GM06990 (cell line): ENCODE measurements around the gene CCL20.

Experiments
- DNase-seq: peaks from one replicate; pipeline ENCODE4 v3.0.0-alpha.2; 2011; ENCODE audit not compliant: insufficient read length; ENCODE audit errors: extremely low read depth
- H3K27me3 ChIP-seq: replicated peaks from 2 replicates; pipeline ENCODE4 v1.6.0; 2011; ENCODE audit warnings: low read length; ENCODE audit not compliant: control insufficient read depth, insufficient read depth
- H3K36me3 ChIP-seq: 2 replicates; pipeline ENCODE4 v1.5.1; 2011; ENCODE audit warnings: low read length; ENCODE audit not compliant: control insufficient read depth, insufficient read depth
- H3K4me3 ChIP-seq: replicated peaks from 2 replicates; pipeline ENCODE4 v1.5.1; 2011; ENCODE audit warnings: low read depth, mild to moderate bottlenecking, control low read depth, low read length
- TF ChIP-seq, protein P1 (sequence below): IDR thresholded peaks from 2 replicates; pipeline ENCODE4 v1.5.1; 2011; ENCODE audit warnings: low read length, control low read depth, mild to moderate bottlenecking, inconsistent platforms; ENCODE audit not compliant: insufficient read depth, poor library complexity, severe bottlenecking

CCL20 gene

GRCh38 chr2:227864161-227864756 lies 50.6 kb downstream of the CCL20 start:
- TF ChIP-seq, protein P1, sequence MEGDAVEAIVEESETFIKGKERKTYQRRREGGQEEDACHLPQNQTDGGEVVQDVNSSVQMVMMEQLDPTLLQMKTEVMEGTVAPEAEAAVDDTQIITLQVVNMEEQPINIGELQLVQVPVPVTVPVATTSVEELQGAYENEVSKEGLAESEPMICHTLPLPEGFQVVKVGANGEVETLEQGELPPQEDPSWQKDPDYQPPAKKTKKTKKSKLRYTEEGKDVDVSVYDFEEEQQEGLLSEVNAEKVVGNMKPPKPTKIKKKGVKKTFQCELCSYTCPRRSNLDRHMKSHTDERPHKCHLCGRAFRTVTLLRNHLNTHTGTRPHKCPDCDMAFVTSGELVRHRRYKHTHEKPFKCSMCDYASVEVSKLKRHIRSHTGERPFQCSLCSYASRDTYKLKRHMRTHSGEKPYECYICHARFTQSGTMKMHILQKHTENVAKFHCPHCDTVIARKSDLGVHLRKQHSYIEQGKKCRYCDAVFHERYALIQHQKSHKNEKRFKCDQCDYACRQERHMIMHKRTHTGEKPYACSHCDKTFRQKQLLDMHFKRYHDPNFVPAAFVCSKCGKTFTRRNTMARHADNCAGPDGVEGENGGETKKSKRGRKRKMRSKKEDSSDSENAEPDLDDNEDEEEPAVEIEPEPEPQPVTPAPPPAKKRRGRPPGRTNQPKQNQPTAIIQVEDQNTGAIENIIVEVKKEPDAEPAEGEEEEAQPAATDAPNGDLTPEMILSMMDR: no peak
- DNase-seq: no peak
- no peaks in the 10 kb centered on the region for H3K36me3 ChIP-seq
- H3K27me3 ChIP-seq: no peaks in the 10 kb centered on the region; the same call in 1 of the 2 replicates
- no peak overlapping the region for H3K4me3 ChIP-seq

DNA sequence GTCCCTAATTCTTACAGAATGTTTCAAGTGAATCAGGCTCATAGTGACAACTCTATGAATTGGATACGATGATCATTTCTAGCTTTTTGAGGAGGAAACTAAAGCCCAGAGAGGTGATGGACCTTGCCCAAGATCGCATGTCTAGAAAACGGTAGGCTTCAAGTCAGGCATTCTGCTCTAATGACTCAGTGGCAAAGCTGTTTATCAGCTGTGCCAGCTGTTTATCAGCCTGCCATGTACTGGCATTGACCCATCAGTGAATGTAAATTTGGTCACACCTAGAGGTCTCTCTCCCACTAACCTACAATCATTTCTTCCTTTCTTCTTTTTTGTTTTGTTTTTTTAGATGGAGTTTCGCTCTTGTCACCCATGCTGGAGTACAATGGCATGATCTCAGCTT lies 51.6 kb downstream of the CCL20 start:
- no peak for DNase-seq
- no peaks in the 10 kb centered on the region; the same call in 1 of the 2 replicates for H3K27me3 ChIP-seq
- TF ChIP-seq, protein P1: no peak
- no peaks in the 10 kb centered on the region for H3K36me3 ChIP-seq
- no peak overlapping the region for H3K4me3 ChIP-seq
